Left lung (tissue), 10 donors: ENCODE data around the gene ZNF462. TPM values are rescaled to one million over a fixed set of nuclear protein-coding genes. Genes with fewer than 3 reads are reported as not detected.
A peak's percentile ranks its signal among the peaks of the same experiment; 100 is the strongest.

ENCODE experiments used
- ATAC-seq: fragments of 200-7000 bp; cut with Tn5 transposase; one replicate; pipeline ENCODE4 v1.9.1; 2020; ENCODE audit warnings: moderate library complexity
- DNase-seq, 4 donors: peaks; one replicate each; pipeline ENCODE4 v3.0.0-alpha.2; 2013 to 2020
- H3K27ac ChIP-seq, 2 donors: fragments of 200-600 bp; sonication (generic) in 1 of 2; one replicate each; pipeline versions ENCODE4 v1.5.0 to v1.8.0; 2020 to 2021
- H3K27me3 ChIP-seq, 2 donors: fragments of 200-600 bp; sonication (generic) in 1 of 2; one replicate each; pipeline versions ENCODE4 v1.5.0 to v1.8.0; 2020 to 2021
- H3K36me3 ChIP-seq, 2 donors: fragments of 200-600 bp; sonication (generic) in 1 of 2; one replicate each; pipeline versions ENCODE4 v1.5.0 to v1.8.0; 2020 to 2021
- H3K4me1 ChIP-seq, 2 donors: fragments of 200-600 bp; one replicate each; pipeline ENCODE4 v1.8.0; 2021
- H3K4me3 ChIP-seq, 2 donors: fragments of 200-600 bp; sonication (generic) in 1 of 2; one replicate each; pipeline versions ENCODE4 v1.5.0 to v1.8.0; 2020 to 2021; ENCODE audit warnings: mild to moderate bottlenecking in 1 of 2
- H3K9me3 ChIP-seq, 2 donors: fragments of 200-600 bp; sonication (generic) in 1 of 2; one replicate each; pipeline versions ENCODE4 v1.5.0 to v1.8.0; 2020 to 2021
- CTCF ChIP-seq, 2 donors: fragments of 200-600 bp; sonication (generic) in 1 of 2; IDR thresholded peaks; one replicate each; pipeline versions ENCODE4 v1.5.0 to v1.8.0; 2021; ENCODE audit warnings: antibody characterized with exemption in 2 of 2
- intact Hi-C, 2 donors: fragments of 100-400 bp; cut with DNase I; formaldehyde crosslinking; loops; one replicate each; pipeline versions ENCODE4 v1.11.2 to v1.14.2; 2022
- polyA plus RNA-seq, 6 donors: library from polyadenylated mRNA; unstranded; fragments of 120-200 nt; gene quantifications; one replicate each; pipeline ENCODE4 v1.2.1, GENCODE V29; 2013; ENCODE audit not compliant: insufficient read length in 6 of 6
- total RNA-seq, 2 donors: library from RNA; stranded (reverse); fragmentation: NEBNext Ultra II Directional; extraction: Animal tissue kit (Norgen Biotek cat#: 25700); gene quantifications; one replicate each; pipeline ENCODE4 v1.2.1, GENCODE V29; 2021
- donor health status: DM: no; HTN: yes; CAD: no.
- donor health status: DM: no; HTN: no; CAD: no.

ZNF462 gene
- total and polyA plus RNA-seq, 8 donors: 26.9 to 41.4 (median 30.8) TPM

- no peaks in the 10 kb centered on the region for H3K36me3 ChIP-seq
- no peaks in the 10 kb centered on the region for H3K27me3 ChIP-seq
- no peak for DNase-seq
- H3K4me1 ChIP-seq: peaks cover 5 to 13% of the 10 kb centered on the region in 2 donors
- intact Hi-C loops: no loop called here
- ATAC-seq: no peak
- H3K9me3 ChIP-seq: no peaks in the 10 kb centered on the region
- no peak overlapping the region for H3K27ac ChIP-seq
- H3K4me3 ChIP-seq: no peak overlapping the region
- no peak for TF ChIP-seq CTCF (IDR thresholded peaks at IDR 0.05)
Measured at GRCh38 chr9:106891286-106891685, 28.3 kb downstream of the ZNF462 start.

- Histone ChIP-seq H3K4me1 (peaks cover 5 to 10% of the 10 kb centered on the region in 2 donors), H3K9me3 (no peaks in the 10 kb centered on the region), H3K27ac (peak overlapping the region; percentile 14 to 53), H3K27me3 (no peaks in the 10 kb centered on the region), H3K4me3 (no peak overlapping the region), H3K36me3 (no peaks in the 10 kb centered on the region)
- DNase-seq (peak in 2 of 4 donors; percentile 42 to 62), ATAC-seq (peak; percentile 98)
- TF ChIP-seq CTCF (IDR thresholded peaks at IDR 0.05): no peak
- intact Hi-C loops: no loop called here
Measured at GRCh38 chr9:106892632-106893031, 29.7 kb downstream of the ZNF462 start.

- no peak for TF ChIP-seq CTCF (IDR thresholded peaks at IDR 0.05)
- peaks cover 5 to 10% of the 10 kb centered on the region in 2 donors for H3K4me1 ChIP-seq
- ATAC-seq (peak; percentile 23), DNase-seq (no peak)
- H3K9me3 ChIP-seq: no peaks in the 10 kb centered on the region
- no peaks in the 10 kb centered on the region for H3K27me3 ChIP-seq
- H3K27ac ChIP-seq: peak overlapping the region; percentile 14 to 53
- intact Hi-C loops: no loop called here
- H3K36me3 ChIP-seq: no peaks in the 10 kb centered on the region
- no peak overlapping the region for H3K4me3 ChIP-seq
Measured at GRCh38 chr9:106893088-106893487, 30.1 kb downstream of the ZNF462 start.

- DNase-seq: no peak
- H3K4me3 ChIP-seq: no peak overlapping the region
Measured at GRCh38 chr9:106896695-106897094, 33.7 kb downstream of the ZNF462 start.

GRCh38 chr9:106897236-106897635 lies 34.3 kb downstream of the ZNF462 start:
- H3K27ac ChIP-seq: no peak overlapping the region
- H3K27me3 ChIP-seq: no peaks in the 10 kb centered on the region
- intact Hi-C loops: no loop called here
- no peak overlapping the region for H3K4me3 ChIP-seq
- ATAC-seq (no peak), DNase-seq (no peak)
- no peaks in the 10 kb centered on the region for H3K36me3 ChIP-seq
- peaks cover 5 to 7% of the 10 kb centered on the region in 2 donors for H3K4me1 ChIP-seq
- TF ChIP-seq CTCF (IDR thresholded peaks at IDR 0.05): no peak
- H3K9me3 ChIP-seq: no peaks in the 10 kb centered on the region

More at GRCh38 chr9:106896695-106897094, 33.7 kb downstream of the ZNF462 start:
- H3K4me1 ChIP-seq: peaks cover 5 to 7% of the 10 kb centered on the region in 2 donors
- no peaks in the 10 kb centered on the region for H3K36me3 ChIP-seq
- TF ChIP-seq CTCF (IDR thresholded peaks at IDR 0.05): no peak
- ATAC-seq: no peak
- no peaks in the 10 kb centered on the region for H3K9me3 ChIP-seq
- H3K27ac ChIP-seq: no peak overlapping the region
- no peaks in the 10 kb centered on the region for H3K27me3 ChIP-seq
- intact Hi-C loops: no loop called here
